ENCODE results near the gene ZBTB20.

ZBTB20 gene

DNA sequence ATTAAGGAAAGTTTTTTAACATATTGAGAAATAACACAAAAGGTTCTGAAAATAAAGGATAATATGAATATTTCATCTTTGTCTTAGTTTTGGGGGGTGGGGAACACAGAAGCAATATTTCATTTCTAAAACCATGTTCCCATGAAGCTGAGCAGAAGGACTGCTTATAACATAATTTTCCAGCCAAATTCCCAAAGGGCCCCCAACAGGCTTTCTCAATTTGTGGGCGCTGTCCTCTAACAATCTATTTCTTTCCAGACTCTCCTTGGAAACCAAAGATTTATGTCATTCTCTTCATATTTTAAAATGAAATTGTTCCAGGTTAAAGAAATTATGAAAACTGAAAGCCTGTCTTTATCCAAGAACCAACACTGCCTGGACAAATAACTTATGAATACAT, 273.5 kb downstream of the ZBTB20 start:
- Histone ChIP-seq H3K9ac (ENCODE audit: low read length) (no peak overlapping the region), H3K27me3 (replicated peaks; ENCODE audit: insufficient read depth, low read length) (no peaks in the 10 kb centered on the region), H3K9me3 (replicated peaks; ENCODE audit: insufficient read depth, low read length) (no peaks in the 10 kb centered on the region), H3K36me3 (replicated peaks; ENCODE audit: insufficient read depth, low read length) (no peaks in the 10 kb centered on the region), H3K4me1 (ENCODE audit: low read length) (no peaks in the 10 kb centered on the region), H3K27ac (ENCODE audit: low read length) (no peak overlapping the region), H4K20me1 (ENCODE audit: insufficient read depth, low read length) (no peaks in the 10 kb centered on the region), H3K4me3 (ENCODE audit: low read length) (no peak overlapping the region), H3K4me2 (ENCODE audit: low read depth, low read length) (no peak overlapping the region), H3K79me2 (ENCODE audit: low read length) (no peaks in the 10 kb centered on the region), H2AFZ (ENCODE audit: low read length) (no peak overlapping the region), H3F3A (ENCODE audit: insufficient read depth, low read length) (no peaks in the 10 kb centered on the region), H3K9me2 (replicated peaks; ENCODE audit: insufficient read depth, low read length) (no peaks in the 10 kb centered on the region)
- TF ChIP-seq, protein P1, sequence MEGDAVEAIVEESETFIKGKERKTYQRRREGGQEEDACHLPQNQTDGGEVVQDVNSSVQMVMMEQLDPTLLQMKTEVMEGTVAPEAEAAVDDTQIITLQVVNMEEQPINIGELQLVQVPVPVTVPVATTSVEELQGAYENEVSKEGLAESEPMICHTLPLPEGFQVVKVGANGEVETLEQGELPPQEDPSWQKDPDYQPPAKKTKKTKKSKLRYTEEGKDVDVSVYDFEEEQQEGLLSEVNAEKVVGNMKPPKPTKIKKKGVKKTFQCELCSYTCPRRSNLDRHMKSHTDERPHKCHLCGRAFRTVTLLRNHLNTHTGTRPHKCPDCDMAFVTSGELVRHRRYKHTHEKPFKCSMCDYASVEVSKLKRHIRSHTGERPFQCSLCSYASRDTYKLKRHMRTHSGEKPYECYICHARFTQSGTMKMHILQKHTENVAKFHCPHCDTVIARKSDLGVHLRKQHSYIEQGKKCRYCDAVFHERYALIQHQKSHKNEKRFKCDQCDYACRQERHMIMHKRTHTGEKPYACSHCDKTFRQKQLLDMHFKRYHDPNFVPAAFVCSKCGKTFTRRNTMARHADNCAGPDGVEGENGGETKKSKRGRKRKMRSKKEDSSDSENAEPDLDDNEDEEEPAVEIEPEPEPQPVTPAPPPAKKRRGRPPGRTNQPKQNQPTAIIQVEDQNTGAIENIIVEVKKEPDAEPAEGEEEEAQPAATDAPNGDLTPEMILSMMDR (IDR thresholded peaks at IDR 0.05; ENCODE audit: low read length) = no peak
- TF ChIP-seq EZH2phosphoT487 (IDR thresholded peaks at IDR 0.05; ENCODE audit: low read length) (no peak), EZH2 (optimal IDR thresholded peaks at IDR 0.05; ENCODE audit: low read depth, low read length) (no peak)
- DNase-seq = no peak

DNA sequence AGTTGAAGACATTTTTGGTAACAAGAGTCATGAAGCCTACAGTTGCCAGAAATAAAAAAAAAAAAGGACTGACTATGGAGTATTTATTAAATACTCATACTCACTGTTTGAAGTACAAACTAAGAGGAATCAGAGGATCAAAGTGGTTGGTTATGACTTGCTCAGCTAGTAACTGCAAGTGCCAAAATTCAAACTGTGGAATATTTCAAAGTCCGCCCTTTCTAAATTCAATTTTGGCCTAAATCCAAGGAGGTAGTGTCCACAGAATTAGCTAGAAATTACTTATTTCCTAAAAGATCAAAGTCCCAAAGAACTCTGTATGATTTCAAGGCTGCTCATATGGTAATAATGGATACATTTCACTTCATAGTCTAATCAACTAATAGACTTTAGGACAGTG, 274.5 kb downstream of the ZBTB20 start:
- Histone ChIP-seq H3K9me2 (replicated peaks; ENCODE audit: insufficient read depth, low read length) (no peaks in the 10 kb centered on the region), H3K27ac (ENCODE audit: low read length) (no peak overlapping the region), H4K20me1 (ENCODE audit: insufficient read depth, low read length) (no peaks in the 10 kb centered on the region), H2AFZ (ENCODE audit: low read length) (no peak overlapping the region), H3K9ac (ENCODE audit: low read length) (no peak overlapping the region), H3K27me3 (replicated peaks; ENCODE audit: insufficient read depth, low read length) (no peaks in the 10 kb centered on the region), H3K79me2 (ENCODE audit: low read length) (no peaks in the 10 kb centered on the region), H3K4me3 (ENCODE audit: low read length) (no peak overlapping the region), H3K9me3 (replicated peaks; ENCODE audit: insufficient read depth, low read length) (no peaks in the 10 kb centered on the region), H3K36me3 (replicated peaks; ENCODE audit: insufficient read depth, low read length) (no peaks in the 10 kb centered on the region), H3K4me1 (ENCODE audit: low read length) (no peaks in the 10 kb centered on the region), H3F3A (ENCODE audit: insufficient read depth, low read length) (no peaks in the 10 kb centered on the region), H3K4me2 (ENCODE audit: low read depth, low read length) (no peak overlapping the region)
- TF ChIP-seq EZH2phosphoT487 (IDR thresholded peaks at IDR 0.05; ENCODE audit: low read length) (no peak), EZH2 (optimal IDR thresholded peaks at IDR 0.05; ENCODE audit: low read depth, low read length) (no peak)
- TF ChIP-seq, protein P1 (IDR thresholded peaks at IDR 0.05; ENCODE audit: low read length) = no peak
- DNase-seq = no peak

DNA sequence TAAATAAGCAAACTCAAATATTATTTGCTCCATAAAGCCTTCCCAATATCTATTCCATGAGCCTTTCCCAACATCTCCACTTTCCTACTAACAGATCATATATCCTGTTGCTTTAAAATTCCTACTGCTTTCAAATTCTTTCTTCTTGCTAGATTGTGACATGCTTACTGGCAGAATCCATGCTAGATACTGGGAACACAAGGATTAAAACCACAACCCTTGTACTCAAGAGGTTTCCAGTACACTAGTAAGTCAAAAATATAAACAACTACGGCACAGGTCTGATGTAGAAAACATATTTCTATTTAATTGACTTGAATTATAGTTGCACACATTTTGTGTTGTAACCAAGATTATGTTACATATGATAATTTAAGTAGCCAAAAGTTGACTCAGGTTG, 275.0 kb downstream of the ZBTB20 start:
- H3K4me2 ChIP-seq (ENCODE audit: low read depth, low read length) = no peak overlapping the region
- no peaks in the 10 kb centered on the region for H3K4me1 ChIP-seq (ENCODE audit: low read length)
- no peak overlapping the region for H3K27ac ChIP-seq (ENCODE audit: low read length)
- TF ChIP-seq EZH2phosphoT487 (IDR thresholded peaks at IDR 0.05; ENCODE audit: low read length) (no peak), EZH2 (optimal IDR thresholded peaks at IDR 0.05; ENCODE audit: low read depth, low read length) (no peak)
- TF ChIP-seq, protein P1 (IDR thresholded peaks at IDR 0.05; ENCODE audit: low read length) = no peak
- no peaks in the 10 kb centered on the region for H4K20me1 ChIP-seq (ENCODE audit: insufficient read depth, low read length)
- no peak overlapping the region for H3K4me3 ChIP-seq (ENCODE audit: low read length)
- H3K9me2 ChIP-seq (replicated peaks; ENCODE audit: insufficient read depth, low read length) = no peaks in the 10 kb centered on the region
- no peaks in the 10 kb centered on the region for H3K36me3 ChIP-seq (replicated peaks; ENCODE audit: insufficient read depth, low read length)
- H2AFZ ChIP-seq (ENCODE audit: low read length) = no peak overlapping the region
- no peaks in the 10 kb centered on the region for H3K27me3 ChIP-seq (replicated peaks; ENCODE audit: insufficient read depth, low read length)
- no peaks in the 10 kb centered on the region for H3F3A ChIP-seq (ENCODE audit: insufficient read depth, low read length)
- H3K79me2 ChIP-seq (ENCODE audit: low read length) = no peaks in the 10 kb centered on the region
- no peaks in the 10 kb centered on the region for H3K9me3 ChIP-seq (replicated peaks; ENCODE audit: insufficient read depth, low read length)
- no peak overlapping the region for H3K9ac ChIP-seq (ENCODE audit: low read length)
- no peak for DNase-seq

All from MM.1S (cell line).